ES-I3 (cell line): ENCODE results near the gene IRAK2.

Experiments
- H3K36me3 ChIP-seq: 2 replicates; pipeline ENCODE4 v1.6.1; 2013; ENCODE audit warnings: mild to moderate bottlenecking, low read length, control low read depth, moderate library complexity; ENCODE audit not compliant: insufficient read depth
- H3K4me1 ChIP-seq: 2 replicates; pipeline ENCODE4 v1.6.1; 2013; ENCODE audit warnings: mild to moderate bottlenecking, control low read depth, low read length; ENCODE audit not compliant: insufficient read depth
- H3K9ac ChIP-seq: 2 replicates; pipeline ENCODE4 v1.6.1; 2013; ENCODE audit warnings: low read depth, mild to moderate bottlenecking, low read length, moderate library complexity
- H3K9me3 ChIP-seq: 2 replicates; pipeline ENCODE4 v1.6.1; 2013; ENCODE audit warnings: mild to moderate bottlenecking, low read length, moderate library complexity; ENCODE audit not compliant: control insufficient read depth, insufficient read depth

Gene IRAK2

DNA sequence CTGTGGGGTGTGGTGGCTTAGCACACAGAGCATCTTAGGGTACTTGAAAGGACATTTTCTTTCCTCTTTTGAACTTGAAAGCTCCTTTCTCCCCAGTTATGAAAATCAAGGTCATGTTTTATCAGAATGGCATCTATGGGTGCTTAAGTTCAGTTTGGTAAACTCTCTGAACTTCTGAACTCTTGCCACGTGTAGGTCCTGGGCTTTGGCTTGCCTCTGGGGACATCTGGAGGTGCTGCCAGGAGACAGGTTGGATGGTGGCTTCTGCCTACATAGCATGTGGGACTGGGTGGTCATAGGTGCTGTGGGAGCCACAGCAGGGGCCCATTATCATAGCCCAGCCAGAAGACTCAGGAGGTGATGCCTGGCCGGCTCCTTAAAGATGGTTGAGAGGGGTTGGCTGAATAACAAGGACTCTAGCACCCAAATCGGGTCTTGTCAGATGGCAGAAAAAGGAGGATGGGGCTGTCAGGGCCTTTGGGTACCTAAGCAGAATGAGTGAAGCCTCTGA is 112.5 kb downstream of the IRAK2 start:
- Histone ChIP-seq H3K9me3 (no peaks in the 10 kb centered on the region), H3K36me3 (peaks cover 6% of the 10 kb centered on the region; the same call in 1 of the 2 replicates), H3K4me1 (no peaks in the 10 kb centered on the region), H3K9ac (no peak overlapping the region)

DNA sequence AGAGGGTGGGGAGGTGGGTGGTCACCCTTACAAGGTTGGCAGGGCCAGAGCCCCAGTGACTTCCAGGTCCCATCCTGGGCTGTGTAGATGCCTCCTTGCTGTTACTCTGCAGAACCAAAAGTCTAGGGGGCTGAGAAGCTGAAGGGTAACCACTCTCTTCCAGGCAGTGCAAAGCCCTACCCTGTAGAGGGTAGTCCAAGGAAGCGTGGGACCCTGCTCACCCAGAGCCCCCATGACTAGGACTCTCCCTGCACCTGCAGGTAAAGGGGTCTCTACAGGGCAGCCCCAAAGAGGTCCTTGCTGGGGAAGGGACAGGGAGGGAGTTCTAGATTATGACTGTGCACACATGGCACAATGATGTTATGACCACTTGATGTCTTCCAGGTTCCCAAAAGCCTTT is 113.8 kb downstream of the IRAK2 start:
- Histone ChIP-seq H3K9me3 (no peaks in the 10 kb centered on the region), H3K4me1 (no peaks in the 10 kb centered on the region), H3K9ac (no peak overlapping the region), H3K36me3 (peaks cover 6% of the 10 kb centered on the region; the same call in 1 of the 2 replicates)

- peaks cover 6% of the 10 kb centered on the region for H3K36me3 ChIP-seq
- no peaks in the 10 kb centered on the region for H3K9me3 ChIP-seq
- H3K4me1 ChIP-seq = no peaks in the 10 kb centered on the region
- H3K9ac ChIP-seq = no peak overlapping the region
These were observed 114.9 kb downstream of the IRAK2 start for GRCh38 chr3:10279384-10280176.

DNA sequence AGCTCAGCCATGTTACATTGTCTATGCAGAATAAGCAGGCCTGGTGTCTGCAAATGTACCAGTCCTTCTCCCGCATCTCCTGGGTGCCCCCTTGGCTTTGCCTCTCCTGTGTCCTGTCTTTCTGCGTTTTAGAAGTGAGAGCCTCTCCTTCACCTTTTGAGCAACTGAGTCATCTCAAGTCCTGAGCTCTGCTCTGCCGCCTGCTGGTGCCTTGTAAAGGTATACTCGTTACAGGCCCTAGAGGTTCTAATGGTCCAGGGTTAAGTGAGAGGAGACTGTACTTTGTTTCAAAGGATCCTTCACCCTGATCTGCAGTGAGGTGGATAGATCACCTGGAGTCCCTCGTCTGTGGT is 115.4 kb downstream of the IRAK2 start:
- Histone ChIP-seq H3K9me3 (no peaks in the 10 kb centered on the region), H3K9ac (no peak overlapping the region), H3K36me3 (peaks cover 6% of the 10 kb centered on the region), H3K4me1 (no peaks in the 10 kb centered on the region)

DNA sequence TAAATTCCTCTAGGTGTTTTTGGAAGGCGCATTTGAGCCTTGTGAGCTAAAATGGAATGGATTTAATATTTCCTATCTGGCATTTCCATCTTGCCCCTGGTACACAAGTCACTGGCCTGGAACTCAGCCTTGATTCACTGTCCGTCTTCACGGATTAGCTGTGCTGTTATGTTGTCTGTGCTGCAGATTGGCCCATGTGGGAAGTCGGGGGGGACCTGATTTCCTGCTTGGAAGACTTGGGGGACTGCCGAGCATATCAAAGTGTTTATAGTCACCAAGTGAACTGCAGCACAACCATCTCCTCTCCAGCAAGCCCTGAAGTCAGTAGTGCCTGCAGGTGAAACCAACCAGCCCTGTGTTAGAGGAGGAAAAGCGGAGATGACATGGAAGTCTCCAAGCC is 115.9 kb downstream of the IRAK2 start:
- Histone ChIP-seq H3K36me3 (peaks cover 6% of the 10 kb centered on the region), H3K4me1 (no peaks in the 10 kb centered on the region), H3K9me3 (no peaks in the 10 kb centered on the region), H3K9ac (no peak overlapping the region)

GRCh38 chr3:10281951-10282350 is 117.2 kb downstream of the IRAK2 start:
- H3K4me1 ChIP-seq = peaks cover 9% of the 10 kb centered on the region; the same call in 1 of the 2 replicates
- no peaks in the 10 kb centered on the region for H3K9me3 ChIP-seq
- peaks cover 6% of the 10 kb centered on the region for H3K36me3 ChIP-seq
- no peak overlapping the region for H3K9ac ChIP-seq

- Histone ChIP-seq H3K9ac (no peak overlapping the region), H3K36me3 (peaks cover 6% of the 10 kb centered on the region), H3K4me1 (peaks cover 15% of the 10 kb centered on the region), H3K9me3 (no peaks in the 10 kb centered on the region)
These were observed 118.9 kb downstream of the IRAK2 start for GRCh38 chr3:10283638-10284037.

- H3K36me3 ChIP-seq = peaks cover 6% of the 10 kb centered on the region
- H3K4me1 ChIP-seq = peaks cover 15% of the 10 kb centered on the region
- H3K9me3 ChIP-seq = no peaks in the 10 kb centered on the region
- no peak overlapping the region for H3K9ac ChIP-seq
These were observed 119.8 kb downstream of the IRAK2 start for GRCh38 chr3:10284496-10284895.

- Histone ChIP-seq H3K9me3 (no peaks in the 10 kb centered on the region), H3K4me1 (peaks cover 19% of the 10 kb centered on the region), H3K9ac (no peak overlapping the region), H3K36me3 (peaks cover 6% of the 10 kb centered on the region)
These were observed 120.8 kb downstream of the IRAK2 start for GRCh38 chr3:10285272-10286132.

- H3K9ac ChIP-seq = no peak overlapping the region
- H3K4me1 ChIP-seq = peaks cover 19% of the 10 kb centered on the region
- no peaks in the 10 kb centered on the region for H3K9me3 ChIP-seq
- peaks cover 6% of the 10 kb centered on the region for H3K36me3 ChIP-seq
These were observed 121.4 kb downstream of the IRAK2 start for GRCh38 chr3:10286133-10286524.

DNA sequence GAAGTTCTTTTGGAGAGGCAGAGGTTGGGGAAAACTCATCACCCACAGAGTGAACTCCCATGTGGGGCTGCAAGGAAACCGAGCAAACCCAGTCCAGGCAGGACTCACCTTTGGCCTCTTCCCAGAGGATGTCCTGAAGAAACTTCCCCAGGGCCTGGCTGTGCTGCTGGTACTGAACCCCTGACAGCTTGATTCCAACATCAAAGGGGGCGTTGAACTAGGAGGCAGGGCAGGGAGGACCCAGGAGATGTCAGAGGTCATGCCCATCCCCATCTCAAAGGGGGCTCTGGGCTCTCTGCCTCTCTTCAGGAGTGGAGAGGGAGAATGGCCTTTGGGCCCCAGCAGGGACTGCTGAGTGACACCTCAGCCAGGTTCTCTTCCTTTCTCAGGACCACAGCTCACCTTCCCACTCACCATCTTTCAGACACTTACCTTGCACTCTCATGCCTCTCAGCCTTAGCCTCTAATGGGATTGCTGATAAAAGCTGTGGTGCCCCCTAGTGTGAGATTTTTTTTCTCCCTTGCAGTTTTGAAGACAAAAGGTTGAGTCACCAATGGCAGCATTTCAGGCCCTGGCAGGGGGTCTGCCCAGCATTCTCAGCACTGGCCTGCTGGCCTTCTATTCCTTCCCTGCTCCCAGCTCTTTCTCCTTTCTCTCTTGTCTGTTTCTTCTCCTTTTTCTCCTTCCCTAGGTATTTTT is 122.0 kb downstream of the IRAK2 start:
- Histone ChIP-seq H3K9me3 (no peaks in the 10 kb centered on the region), H3K36me3 (peaks cover 3% of the 10 kb centered on the region), H3K4me1 (peaks cover 19% of the 10 kb centered on the region), H3K9ac (no peak overlapping the region)

GRCh38 chr3:10287936-10288574 is 123.3 kb downstream of the IRAK2 start:
- H3K36me3 ChIP-seq = no peaks in the 10 kb centered on the region; the same call in 1 of the 2 replicates

GRCh38 chr3:10288575-10288960 is 123.8 kb downstream of the IRAK2 start:
- H3K36me3 ChIP-seq = no peaks in the 10 kb centered on the region; the same call in 1 of the 2 replicates
- peaks cover 19% of the 10 kb centered on the region for H3K4me1 ChIP-seq
- H3K9ac ChIP-seq = no peak overlapping the region
- no peaks in the 10 kb centered on the region for H3K9me3 ChIP-seq

More at GRCh38 chr3:10287936-10288574, 123.3 kb downstream of the IRAK2 start:
- peaks cover 19% of the 10 kb centered on the region for H3K4me1 ChIP-seq
- no peak overlapping the region for H3K9ac ChIP-seq
- H3K9me3 ChIP-seq = no peaks in the 10 kb centered on the region

DNA sequence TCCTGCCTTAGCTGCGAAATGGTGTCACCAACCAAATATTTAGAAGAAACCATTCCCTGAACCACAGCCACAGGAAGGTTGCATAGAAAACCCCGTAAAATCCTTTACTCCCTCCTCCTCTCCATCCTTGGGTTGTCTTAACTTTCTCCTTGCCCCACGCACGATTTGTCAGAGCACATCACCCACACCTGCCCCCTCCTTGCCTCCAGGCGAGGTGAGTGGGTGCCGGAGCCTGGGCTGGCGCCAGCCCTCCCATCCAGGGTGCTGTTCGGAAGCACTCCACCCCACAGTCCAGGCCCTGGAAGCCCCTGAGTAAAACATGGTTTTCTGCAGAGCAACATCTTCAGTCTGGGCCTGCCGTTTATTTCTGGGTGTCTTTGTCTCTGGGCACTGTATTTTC is 124.4 kb downstream of the IRAK2 start:
- H3K9me3 ChIP-seq = no peaks in the 10 kb centered on the region
- H3K9ac ChIP-seq = no peak overlapping the region
- peaks cover 19% of the 10 kb centered on the region for H3K4me1 ChIP-seq
- H3K36me3 ChIP-seq = no peaks in the 10 kb centered on the region
